ENCODE measurements around the gene SLC15A4. TPM values are rescaled to one million over a fixed set of nuclear protein-coding genes. Genes with fewer than 3 reads are reported as not detected.
A peak's percentile ranks its signal among the peaks of the same experiment; 100 is the strongest.

The SLC15A4 gene
- total and polyA plus RNA-seq, 2 donors (not counting 3 experiments of a cell fraction or from before 2014, with no cell fraction given): 19.6 to 24.5 TPM

GRCh38 chr12:128795530-128796361 lies 28.0 kb downstream of the SLC15A4 start:
- H3K4me2 ChIP-seq (ENCODE audit: insufficient read depth, low read length): no peak overlapping the region
- ChIA-PET POLR2A (no interaction called here), CTCF (no interaction called here)
- FAIRE-seq (no peak), DNase-seq (ENCODE audit: low read depth, low spot score) (peak; percentile 24)
- TF ChIP-seq CTCF (IDR thresholded peaks at IDR 0.05; ENCODE audit: extremely low read depth in 1 of 2, insufficient read depth in 1 of 2, low read depth in 1 of 2, low read length in 2 of 2): no peak
- TF ChIP-seq MAX (IDR thresholded peaks at IDR 0.05; ENCODE audit: insufficient read depth, insufficient read length): no peak
- no peak for TF ChIP-seq FOS (IDR thresholded peaks at IDR 0.05; ENCODE audit: borderline replicate concordance, insufficient read depth, low read length)
- TF ChIP-seq JUN (IDR thresholded peaks at IDR 0.05; ENCODE audit: borderline replicate concordance, insufficient read depth, insufficient read length, low read depth): no peak
- H3K79me2 ChIP-seq (ENCODE audit: control insufficient read depth, insufficient read depth, low read length): peaks cover 3% of the 10 kb centered on the region
- peaks cover 47% of the 10 kb centered on the region for H3K4me1 ChIP-seq (ENCODE audit: control insufficient read depth, extremely low read depth, insufficient read depth, low read length)
- intact Hi-C loops (cut with micrococcal nuclease) (loop anchor here (2.0 kb wide), 1 partner anchor 27 kb away; the partner anchor contains the start of gene SLC15A4), dilution Hi-C loops (cut with MboI; ENCODE audit: extremely low pct_ligation_motif_present, low sequenced_read_pairs) (no loop called here)
- no peaks in the 10 kb centered on the region for H4K20me1 ChIP-seq (replicated peaks; ENCODE audit: control insufficient read depth, extremely low read depth, insufficient read depth, low read length)
- no peaks in the 10 kb centered on the region for H3K9me1 ChIP-seq (replicated peaks; ENCODE audit: control insufficient read depth, extremely low read depth, insufficient read depth, low read length)
- H3K36me3 ChIP-seq (ENCODE audit: control insufficient read depth in 2 of 2, extremely low read depth in 1 of 2, insufficient read depth in 2 of 2, low read length in 2 of 2): peaks cover 8 to 16% of the 10 kb centered on the region in 2 experiments
- no peak overlapping the region for H3K4me3 ChIP-seq (replicated peaks in 1 of 3; ENCODE audit: insufficient read depth in 1 of 3, low read depth in 1 of 3, low read length in 3 of 3)
- no peaks in the 10 kb centered on the region for H3K9me3 ChIP-seq (replicated peaks; ENCODE audit: control insufficient read depth, insufficient read depth, low read length)
- no peak overlapping the region for H3K27ac ChIP-seq (ENCODE audit: insufficient read depth, low read depth, low read length)
- no peaks in the 10 kb centered on the region for H3K27me3 ChIP-seq (ENCODE audit: control insufficient read depth in 2 of 2, insufficient read depth in 2 of 2, low read length in 2 of 2)
- no peak overlapping the region for H2AFZ ChIP-seq (ENCODE audit: low read depth, low read length)
- no TSS peak for BruUV-seq (replicated peaks)
- no peak overlapping the region for H3K9ac ChIP-seq (replicated peaks; ENCODE audit: extremely low read depth, insufficient read depth, low read length)

Data from endothelial cell of umbilical vein (primary cell).